Cortex of kidney (tissue), 1 donor: Measurements from ENCODE around the gene NAV1.
"Not testable (repeated sequence)": the region's sequence is repeated elsewhere in the genome, so short reads cannot be mapped to it uniquely, and the experiment has no call there.

Experiments used
- DNase-seq: peaks from one replicate; lab custom pipeline; 2025; lab: John Stamatoyannopoulos, UW

The NAV1 gene, protein sequence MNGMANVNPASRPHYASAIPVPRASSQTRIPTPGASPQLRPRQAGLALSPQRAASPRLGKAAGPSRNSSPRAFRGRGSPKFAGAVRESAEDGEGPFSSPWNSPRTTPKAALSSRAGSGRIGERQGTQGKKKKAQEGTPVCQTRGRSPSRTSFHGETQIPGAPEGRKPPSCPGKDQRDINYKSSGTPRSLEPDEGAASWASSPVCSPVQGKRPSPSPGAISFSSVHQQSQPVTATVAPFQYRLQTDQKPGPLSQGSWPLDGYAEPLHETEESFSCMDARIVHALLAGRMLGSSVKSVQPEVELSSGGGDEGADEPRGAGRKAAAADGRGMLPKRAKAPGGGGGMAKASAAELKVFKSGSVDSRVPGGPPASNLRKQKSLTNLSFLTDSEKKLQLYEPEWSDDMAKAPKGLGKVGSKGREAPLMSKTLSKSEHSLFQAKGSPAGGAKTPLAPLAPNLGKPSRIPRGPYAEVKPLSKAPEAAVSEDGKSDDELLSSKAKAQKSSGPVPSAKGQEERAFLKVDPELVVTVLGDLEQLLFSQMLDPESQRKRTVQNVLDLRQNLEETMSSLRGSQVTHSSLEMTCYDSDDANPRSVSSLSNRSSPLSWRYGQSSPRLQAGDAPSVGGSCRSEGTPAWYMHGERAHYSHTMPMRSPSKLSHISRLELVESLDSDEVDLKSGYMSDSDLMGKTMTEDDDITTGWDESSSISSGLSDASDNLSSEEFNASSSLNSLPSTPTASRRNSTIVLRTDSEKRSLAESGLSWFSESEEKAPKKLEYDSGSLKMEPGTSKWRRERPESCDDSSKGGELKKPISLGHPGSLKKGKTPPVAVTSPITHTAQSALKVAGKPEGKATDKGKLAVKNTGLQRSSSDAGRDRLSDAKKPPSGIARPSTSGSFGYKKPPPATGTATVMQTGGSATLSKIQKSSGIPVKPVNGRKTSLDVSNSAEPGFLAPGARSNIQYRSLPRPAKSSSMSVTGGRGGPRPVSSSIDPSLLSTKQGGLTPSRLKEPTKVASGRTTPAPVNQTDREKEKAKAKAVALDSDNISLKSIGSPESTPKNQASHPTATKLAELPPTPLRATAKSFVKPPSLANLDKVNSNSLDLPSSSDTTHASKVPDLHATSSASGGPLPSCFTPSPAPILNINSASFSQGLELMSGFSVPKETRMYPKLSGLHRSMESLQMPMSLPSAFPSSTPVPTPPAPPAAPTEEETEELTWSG (N-terminal part only)

DNA sequence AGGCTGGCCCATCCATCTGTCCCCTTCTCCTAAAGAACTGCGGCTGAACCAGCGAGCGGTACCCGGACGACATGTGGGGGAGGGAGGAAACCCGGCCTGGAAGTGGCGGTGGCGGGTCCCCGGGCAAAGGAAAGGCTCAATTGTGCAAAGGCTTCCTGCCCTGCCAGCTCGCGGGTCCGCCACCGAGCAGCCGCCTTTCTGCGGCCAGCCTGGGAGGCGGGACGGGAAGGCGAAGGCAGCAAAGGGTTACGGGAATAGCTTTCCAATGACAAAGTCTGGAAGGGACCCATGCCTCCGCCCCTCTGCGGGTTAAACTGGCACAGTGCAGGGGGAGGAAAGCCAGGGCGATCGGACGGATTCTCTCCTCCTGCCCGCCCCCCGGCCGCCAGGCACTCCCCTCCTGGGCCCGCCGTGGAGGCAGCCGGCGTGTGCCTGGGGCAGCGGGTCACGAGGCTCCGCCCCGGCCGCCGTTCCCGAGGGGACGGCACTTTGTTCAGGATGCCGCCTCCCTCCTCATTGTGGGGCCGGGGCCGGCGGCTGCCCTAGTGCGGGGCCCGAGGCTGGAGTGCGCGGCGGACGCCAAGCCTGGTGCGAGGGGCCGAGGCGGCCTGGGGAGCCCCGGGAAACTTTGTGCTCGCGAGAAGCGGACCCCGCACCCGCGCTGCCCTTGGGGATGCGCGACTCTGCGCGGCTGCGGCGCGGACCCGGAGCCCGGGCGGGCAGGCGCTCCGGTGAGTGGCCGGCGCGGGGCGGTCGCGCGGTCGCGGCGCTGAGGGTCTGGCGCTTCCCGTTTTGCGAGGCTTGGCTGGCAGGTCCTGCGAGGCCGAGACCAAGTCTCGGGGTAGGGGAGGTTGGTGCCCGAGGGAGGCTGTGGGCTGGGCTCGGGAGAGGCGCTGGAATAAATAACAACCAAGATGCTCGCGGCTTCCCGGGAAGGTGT, at the start of gene NAV1:
NAV1 (plus strand) TSS at position 516 of the 940 bp plus-strand sequence. CDS start 83,758 bp downstream, outside the sequence.
- DNase-seq, result no peak

DNA sequence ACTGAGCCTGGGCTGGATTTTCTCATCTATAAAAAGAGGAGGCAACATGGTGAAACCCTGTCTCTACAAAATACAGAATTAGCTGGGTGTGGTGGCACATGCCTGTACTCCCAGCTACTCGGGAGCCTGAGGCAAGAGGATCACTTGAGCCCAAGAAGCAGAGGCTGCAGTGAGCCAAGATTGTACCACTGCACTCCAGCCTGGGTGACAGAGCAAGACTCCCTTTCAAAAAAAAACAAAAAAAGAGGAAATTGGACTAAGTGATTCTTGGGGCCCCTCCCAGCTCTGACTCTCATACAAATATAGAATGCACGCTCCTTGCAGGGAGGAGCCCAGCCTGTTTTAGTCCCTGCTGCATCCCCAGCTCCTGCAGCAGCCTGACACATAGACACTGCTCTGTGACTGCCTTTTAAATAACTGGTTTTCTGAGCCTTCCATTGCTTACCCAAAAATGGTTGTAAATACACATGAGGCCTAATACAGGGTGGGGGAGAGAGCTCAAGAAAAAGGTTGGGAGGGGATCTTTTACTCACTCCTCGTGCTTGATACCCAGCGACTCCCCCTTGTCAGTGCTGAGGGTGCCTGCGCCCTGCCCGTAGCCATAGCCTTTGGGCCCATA, 49.2 kb upstream of the NAV1 start:
- DNase-seq, result no peak

DNA sequence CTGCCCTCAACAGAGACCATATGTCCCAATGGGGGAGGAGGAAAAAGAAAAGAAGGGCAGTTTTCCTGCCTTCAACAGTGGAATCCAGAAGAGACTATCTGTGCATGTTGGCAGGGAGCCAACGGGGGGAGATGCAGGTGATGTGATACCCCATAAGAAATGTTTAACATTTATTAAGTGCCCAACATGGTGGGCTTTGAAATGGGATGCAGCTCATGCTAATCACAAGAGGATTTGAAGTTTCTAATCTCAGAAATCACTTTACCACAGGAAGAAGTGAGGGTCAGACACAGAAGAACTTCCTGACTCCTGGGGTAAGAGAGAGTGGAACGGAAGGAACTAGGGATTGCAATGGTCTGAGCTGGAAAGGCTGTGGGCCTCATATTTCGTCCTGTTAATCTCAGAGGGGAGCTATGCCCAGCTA, 48.2 kb upstream of the NAV1 start:
- no peak for DNase-seq

DNA sequence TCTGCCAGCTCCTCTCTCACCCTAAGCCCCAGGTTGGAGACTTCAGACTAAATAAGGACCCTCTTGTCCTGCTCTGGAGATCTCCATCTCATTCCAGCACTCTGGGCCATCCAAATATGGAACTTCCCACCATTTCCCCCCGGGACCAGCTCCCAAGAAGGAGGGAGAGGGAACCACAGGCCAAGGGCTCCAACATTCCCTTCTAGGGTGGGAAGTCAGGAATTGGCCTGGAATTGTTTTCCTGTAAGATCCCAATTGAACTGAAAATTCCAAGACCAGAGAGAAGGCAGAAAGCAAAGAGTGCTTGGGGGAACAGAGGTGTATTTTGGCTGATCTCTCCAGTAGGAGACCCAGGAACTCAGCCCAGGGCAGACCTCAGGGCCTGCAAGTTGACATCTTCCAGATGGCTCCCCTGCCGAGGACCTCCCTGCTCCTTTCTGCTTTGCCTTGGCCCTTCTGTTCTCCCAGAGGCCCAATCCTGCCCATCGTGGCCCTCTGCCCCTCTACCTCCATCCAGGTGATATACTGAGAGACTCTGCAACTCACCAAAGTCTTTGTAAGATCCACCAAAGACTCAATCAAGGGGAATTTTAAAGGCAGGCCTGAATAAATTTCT, 46.9 kb upstream of the NAV1 start:
- DNase-seq, result no peak

DNA sequence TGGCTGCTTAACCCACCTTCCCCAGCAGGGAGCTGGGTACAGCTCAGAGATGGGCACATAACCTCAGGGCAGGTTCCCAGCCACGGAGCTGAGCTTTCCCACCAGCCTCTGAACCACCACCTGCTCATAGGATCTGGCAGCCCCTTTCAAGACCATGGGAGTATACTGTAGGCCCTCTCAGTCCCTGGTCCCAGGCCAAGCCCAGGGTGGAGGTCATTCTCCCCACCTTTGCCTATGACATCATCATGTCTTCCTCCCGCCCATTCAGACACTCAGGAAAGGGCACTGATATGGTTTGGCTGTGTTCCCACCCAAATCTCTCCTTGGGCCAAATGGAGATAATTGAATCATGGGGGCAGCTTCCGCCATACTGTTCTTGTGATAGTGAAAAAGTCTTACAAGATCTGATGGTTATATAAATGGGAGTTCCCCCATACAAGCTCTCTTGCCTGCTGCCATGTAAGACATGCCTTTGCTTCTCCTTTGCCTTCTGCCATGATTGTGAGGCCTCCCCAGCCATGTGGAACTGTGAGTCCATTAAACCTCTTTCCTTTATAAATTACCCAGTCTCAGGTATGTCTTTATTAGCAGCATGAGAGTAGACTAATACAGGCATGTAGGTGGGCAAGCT, 45.8 kb upstream of the NAV1 start:
- DNase-seq, result not testable (repeated sequence)

DNA sequence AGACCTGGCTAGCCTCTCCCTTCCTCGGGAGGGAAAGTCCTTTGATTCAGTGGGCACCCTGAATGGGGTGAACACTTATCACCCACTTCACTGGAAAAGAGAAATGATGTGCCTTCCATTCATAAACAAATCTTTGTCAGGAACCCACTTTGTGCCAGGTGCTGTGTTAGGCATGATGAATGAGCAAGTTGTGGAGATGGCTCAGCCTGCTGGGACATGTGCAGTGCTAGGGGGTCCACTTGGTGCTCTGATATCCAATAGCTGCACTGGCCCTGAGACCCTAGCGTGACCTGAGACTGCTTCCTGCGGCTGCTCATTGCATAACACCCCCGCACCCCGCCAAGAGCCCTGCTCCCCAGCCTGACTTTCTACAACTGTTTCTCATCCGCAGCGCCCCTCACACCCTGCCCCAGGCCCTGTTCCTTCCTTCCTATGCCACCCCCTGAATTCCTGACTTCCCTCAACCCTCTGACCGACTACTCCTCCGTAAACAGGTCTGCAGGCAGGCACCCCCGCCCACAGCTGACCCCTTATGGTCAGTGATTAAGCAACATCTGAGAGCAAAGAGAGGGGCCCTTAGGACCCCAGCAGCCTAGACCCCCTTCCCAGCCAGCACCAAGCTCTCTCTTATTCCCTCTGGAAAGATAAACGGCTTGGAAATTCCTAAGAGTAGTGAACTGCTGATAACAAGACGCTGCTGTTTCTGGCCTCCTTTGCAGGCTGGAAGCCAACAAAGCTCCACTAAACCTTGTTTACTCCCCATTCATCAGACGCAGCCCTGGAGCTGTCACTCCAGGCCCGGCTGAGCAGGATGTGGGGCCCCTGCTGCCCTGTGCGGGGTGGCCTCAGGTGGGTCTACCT, 44.9 kb upstream of the NAV1 start:
- no peak for DNase-seq

DNA sequence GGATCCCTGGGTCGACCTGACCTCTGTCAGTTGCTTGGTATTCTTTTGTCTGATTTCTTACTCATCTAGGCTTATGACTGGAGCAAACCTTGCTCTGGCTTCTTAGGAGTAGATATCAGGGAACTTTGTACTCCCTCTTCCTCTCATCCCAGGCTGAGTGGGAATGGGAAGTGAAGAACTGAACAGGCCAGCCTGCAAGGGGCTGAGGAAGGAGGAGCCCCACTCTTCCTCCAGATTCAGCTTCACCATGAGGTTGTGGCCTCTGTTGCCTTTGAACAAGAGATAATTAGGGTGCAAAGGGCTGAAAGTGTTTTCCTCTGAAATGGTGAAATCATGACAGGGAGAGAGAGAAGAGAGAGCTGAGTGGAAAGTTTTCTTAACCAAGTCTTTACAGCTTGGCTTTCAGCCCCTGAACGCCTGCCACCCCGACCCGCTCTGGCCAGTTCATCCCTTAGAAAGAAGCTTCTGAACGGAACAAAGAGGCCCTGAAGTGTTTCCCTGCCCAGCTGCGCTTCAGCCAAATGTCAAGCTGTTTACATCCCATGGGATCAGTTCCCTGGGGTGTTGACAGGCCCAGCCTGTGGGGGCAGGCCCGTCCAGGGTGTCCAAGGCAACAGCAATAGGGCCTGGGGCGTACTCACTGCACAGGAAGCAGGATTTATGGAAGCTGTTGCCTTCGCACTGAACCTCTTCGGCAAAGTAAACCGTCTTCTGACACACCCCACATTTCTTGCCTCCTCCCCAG, 43.2 kb upstream of the NAV1 start:
- DNase-seq, result no peak

DNA sequence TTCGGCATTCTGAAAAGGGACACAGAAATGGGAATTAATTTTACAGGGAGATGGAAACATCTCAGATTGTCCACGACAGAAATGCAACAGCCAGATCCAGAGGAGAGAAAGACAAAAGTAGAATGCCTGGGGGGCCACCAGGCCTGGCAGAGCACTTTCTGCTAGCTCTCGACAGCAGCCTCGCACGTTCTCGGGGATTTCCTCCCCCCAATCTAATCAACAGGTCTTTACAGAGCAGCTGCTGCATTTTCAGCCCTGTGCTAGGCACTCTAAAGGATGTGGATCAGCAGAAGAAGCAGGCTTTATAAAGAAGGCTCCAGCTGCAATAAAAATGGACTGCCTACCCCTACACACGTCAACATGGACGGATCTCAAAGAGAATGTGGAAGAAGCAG, 42.6 kb upstream of the NAV1 start:
- DNase-seq, result no peak

DNA sequence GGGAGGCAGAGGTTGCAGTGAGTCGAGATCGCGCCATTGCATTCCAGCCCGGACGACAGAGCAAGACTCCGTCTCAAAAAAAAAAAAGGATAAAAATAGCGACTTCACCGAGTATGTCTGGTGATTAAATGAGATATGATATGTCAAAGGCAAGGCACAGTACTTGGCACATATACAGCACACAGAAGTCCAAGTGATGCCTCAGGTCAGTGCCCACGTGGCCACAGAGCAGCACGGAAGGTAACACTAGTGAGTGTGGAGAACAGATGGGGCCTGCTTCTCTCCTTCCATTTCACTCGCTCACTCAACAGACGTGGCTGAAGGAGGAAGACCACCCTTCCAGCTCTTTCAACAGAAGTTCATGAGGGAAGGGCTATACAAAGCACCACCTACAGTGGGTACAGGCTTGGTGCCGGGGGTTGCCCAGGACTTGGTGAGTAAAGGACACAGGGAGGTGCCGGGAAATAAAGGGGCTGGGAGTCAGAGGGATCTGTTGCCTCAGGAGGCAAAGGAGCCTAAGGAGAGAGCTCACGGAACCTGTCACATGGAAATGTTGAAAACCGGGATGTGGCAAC, 40.9 kb upstream of the NAV1 start:
- DNase-seq, result no peak

DNA sequence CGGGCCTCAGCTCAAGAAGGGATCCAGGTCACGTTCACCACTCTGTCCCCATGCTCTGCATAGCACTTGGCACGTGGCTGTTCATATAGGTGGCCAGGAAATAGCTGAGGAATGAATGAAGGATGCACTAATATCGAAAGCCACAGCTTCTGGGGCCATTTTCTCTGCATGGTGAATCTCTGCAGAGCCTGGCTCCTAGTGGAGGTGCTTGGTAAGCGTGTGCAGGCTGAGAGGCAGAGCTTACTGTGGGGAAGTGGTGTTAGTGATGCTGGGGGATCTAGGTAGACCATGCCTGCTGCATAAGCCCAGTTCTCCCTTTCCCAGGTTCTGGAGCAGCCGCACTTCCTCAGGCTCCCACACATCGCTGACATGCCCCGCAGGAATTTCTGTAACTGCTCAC, 40.3 kb upstream of the NAV1 start:
- DNase-seq, result no peak

DNA sequence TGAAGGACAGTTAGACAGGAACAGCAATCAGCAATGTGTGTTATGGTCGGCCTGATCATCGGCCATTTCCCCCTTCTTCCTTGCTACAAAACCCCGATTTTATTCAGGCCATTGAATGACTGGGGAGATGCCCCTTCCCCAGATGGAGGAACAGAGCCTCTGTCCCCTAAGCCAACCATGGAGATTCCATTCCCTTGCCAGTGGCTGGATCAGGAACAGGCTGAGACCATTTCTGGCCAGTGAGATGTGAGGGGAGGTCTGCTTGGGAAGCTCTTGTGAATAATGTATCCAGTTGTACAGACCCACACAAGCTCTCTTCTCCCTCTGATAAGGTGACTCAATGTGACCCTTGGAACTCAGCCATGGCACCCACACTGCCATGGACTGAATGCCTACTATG, 39.7 kb upstream of the NAV1 start:
- DNase-seq, result no peak

DNA sequence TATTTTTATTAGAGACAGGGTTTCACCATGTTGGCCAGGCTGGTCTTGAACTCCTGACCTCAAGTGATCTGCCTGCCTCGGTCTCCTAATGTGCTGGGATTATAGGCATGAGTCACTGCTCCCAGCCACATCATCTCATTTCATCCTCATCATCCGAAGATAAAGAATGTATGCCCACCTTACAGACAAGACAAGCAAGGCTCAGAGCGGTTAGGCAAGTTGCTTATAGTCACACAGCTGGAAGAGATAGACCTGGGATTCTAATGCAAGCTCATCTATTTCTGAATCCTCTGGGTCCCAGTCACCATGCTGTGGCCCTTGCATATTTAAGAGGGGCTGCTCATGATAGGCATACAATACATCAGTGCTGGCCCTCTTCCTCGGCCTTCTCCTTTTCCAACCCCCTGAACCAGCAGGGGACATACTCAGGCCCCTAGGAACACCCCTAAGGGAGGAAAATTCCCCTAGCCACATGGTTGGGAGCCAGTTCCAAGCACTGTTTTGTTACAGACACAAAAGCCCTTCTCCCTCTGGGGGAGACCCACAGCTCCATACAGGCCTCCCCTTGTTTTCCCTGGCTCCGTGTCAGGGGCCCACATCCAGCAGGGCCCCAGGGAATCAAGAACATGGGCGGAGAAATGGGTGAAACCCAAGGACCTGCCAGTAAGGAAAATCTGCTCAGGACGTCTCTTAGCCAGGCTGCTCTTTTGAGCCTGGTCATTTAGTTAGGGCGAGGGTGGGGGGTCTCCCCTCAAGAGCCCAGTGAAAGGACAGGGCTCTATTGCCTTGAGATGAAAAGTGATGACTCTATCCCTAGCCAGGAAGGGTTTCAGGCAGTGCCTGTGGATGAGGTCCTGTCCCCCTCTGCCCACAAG, 38.9 kb upstream of the NAV1 start:
- DNase-seq, result no peak

DNA sequence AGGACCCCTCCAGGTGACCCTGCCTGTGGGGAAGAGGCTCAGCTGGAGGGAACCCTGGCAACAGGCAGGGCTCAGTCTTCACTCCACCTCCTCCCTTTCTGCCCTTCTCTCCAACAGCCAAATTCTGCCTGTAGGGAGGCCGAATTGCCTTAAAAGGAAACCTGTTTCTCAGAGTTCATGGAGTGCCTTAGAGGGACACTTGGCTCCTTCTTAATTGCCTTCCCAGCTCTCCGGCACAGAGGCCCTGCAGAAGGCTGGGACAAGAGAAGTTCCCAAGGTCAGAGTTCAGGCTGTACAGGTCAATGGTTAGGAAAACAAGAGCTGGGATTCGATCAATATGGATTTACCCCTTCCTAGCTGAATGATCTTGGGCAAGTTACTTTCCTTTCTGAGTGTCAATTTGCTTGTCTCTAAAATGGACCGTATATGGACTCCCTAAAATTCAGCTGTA, 38.2 kb upstream of the NAV1 start:
- DNase-seq, result no peak

DNA sequence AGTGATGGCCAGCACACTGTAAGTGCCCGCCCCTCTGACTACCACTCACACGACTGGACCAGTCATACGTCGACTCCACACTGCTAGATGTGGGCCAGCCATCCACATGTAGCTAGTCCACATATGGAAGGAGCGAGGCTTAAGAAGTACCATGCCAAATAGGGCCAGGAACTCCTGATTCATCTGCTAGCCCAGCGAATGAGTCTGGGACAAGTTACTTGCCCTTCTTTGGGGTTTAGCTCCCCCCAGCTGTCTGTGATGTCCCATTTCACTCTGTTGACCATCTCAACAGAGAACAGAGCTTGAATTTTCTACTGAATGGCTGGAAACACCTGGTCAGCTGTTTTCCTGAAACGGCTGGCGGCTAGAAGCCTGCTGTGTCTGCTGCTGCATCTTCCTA, 37.8 kb upstream of the NAV1 start:
- DNase-seq, result no peak

DNA sequence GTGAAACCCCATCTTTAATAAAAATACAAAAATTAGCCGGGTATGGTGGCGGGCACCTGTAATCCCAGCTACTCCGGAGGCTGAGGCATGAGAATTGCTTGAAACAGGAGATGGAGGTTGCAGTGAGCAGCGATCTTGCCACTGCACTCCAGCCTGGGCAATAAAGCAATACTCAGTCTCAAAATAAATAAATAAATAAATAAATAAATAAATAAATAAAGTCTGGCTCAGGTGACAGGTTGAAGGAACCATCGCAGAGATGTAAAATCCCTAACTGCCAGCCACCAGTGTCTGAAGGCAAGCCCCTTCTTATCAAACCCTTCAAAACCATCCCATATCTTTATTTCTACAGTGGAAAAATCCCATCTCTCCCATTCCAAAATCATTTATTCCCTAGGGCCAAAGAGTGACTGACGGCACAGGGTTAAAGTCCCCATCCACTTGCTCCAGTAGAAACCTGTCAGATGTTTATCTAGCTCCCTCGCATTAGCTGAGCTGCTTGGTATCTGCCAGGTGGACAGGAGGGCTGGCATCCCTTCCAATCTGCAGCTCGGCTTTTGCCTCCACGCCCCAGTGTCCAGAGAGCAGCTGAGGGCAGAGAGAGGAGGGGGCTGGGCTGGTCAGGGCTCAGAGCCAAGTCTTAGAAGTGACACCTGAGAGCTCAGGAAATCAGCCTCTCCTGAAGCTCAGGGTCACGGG, 37.0 kb upstream of the NAV1 start:
- DNase-seq, result no peak

DNA sequence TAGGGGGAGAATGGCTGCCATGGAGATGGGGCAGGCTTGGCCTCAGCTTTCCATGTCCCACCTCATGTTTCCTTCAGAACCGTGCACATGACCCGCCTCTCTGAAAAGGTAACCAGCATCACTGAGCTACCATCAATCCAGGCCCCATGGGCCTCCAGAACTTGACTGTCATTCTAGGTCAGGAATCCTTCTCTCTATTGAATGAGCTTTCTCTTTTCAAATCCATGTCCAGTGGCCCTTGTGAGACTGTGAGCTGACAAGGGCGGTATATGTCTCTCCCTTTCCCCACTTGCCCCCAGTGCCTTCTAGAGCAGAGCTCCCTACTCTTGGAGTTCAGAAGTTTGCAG, 36.4 kb upstream of the NAV1 start:
- no peak for DNase-seq
